Activated T-helper 1 cell treated with anti-CD3 and anti-CD28 coated beads, Interleukin-2, amount 50 U/mL, for 16 hours (primary cell): ENCODE data around the gene SRCAP.

Experiments
- DNase-seq, 2 donors: peaks; one replicate each; pipeline ENCODE4 v3.0.0-alpha.2; 2020; ENCODE audit warnings: low read depth in 1 of 2, low spot score in 1 of 2

The SRCAP gene

DNA sequence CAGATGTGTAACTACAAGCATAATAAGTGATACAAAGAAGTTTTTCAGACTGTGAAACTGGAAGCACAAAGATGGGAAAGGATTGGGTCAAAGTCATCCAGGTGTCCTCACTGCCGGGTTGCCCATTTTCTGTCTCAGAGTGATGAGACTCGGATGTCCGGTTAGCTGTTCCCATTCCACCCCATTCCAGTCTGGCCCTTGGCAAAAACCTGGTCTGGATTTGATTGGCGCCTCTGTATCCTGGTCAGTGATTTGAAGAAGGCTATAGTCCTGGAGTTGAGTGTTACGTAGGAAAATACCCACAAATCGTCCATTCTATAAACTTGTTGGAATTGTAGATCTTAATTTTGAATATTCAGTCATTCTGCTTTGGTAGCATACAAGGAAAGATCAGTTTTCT is 29.4 kb downstream of the SRCAP start:
- DNase-seq: no peak

DNA sequence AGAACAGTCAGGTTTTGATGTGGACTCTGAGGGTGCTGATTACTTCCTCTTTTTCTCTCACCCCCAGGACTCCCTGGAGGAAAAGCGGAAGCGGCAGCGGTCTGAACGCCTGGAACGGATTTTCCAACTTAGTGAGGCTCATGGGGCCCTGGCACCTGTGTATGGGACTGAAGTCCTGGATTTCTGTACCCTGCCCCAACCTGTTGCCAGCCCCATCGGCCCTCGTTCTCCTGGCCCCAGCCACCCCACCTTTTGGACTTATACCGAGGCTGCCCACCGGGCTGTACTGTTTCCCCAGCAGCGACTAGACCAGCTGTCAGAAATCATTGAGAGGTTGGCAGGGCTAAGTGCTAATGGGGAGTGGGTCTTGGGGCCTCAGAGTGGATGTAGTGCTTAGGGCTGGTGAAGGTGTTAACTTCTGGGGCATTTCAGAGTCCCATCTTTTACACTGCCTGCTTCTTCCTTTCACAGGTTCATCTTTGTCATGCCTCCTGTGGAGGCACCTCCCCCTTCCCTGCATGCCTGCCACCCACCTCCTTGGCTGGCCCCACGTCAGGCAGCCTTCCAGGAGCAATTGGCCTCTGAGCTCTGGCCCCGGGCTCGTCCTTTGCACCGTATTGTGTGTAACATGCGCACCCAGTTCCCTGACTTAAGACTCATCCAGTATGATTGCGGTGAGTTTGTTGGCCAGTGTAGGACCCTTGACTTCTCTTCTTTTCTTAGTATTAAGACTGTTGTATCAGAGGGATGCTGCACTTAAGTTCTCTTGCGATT is 30.1 kb downstream of the SRCAP start:
- DNase-seq: no peak

- no peak for DNase-seq
These were observed 32.4 kb downstream of the SRCAP start for GRCh38 chr16:30731411-30731810.

GRCh38 chr16:30736995-30737793 is 38.2 kb downstream of the SRCAP start:
- DNase-seq: no peak

GRCh38 chr16:30737794-30738648 is 39.0 kb downstream of the SRCAP start:
- DNase-seq: no peak

DNA sequence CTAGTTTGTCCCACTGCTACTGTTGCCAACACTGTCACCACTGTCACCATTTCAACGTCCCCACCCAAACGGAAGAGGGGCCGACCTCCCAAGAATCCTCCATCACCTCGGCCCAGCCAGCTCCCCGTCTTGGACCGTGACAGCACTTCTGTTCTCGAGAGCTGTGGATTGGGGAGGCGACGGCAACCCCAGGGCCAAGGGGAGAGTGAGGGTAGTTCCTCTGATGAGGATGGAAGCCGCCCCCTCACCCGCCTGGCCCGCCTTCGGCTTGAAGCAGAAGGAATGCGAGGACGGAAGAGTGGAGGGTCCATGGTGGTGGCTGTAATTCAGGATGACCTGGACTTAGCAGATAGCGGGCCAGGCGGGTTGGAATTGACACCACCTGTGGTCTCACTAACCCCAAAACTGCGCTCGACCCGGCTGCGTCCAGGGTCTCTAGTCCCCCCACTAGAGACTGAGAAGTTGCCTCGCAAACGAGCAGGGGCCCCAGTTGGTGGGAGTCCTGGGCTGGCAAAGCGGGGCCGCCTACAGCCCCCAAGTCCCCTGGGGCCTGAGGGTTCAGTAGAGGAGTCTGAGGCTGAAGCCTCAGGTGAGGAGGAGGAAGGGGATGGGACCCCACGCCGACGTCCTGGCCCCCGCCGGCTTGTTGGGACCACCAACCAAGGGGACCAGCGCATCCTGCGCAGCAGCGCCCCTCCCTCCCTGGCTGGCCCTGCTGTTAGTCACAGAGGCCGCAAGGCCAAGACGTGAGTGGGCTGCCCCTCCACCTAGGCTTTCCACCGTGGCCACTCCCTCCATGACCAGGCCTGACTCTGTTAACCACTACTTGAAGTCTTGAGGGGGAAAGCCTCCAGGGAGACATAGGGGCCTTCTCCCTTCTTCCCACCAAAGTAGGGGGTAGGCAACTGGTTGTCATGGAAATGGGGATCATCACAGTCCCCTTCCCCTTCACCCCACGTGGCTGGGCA is 40.3 kb downstream of the SRCAP start:
- DNase-seq: no peak

DNA sequence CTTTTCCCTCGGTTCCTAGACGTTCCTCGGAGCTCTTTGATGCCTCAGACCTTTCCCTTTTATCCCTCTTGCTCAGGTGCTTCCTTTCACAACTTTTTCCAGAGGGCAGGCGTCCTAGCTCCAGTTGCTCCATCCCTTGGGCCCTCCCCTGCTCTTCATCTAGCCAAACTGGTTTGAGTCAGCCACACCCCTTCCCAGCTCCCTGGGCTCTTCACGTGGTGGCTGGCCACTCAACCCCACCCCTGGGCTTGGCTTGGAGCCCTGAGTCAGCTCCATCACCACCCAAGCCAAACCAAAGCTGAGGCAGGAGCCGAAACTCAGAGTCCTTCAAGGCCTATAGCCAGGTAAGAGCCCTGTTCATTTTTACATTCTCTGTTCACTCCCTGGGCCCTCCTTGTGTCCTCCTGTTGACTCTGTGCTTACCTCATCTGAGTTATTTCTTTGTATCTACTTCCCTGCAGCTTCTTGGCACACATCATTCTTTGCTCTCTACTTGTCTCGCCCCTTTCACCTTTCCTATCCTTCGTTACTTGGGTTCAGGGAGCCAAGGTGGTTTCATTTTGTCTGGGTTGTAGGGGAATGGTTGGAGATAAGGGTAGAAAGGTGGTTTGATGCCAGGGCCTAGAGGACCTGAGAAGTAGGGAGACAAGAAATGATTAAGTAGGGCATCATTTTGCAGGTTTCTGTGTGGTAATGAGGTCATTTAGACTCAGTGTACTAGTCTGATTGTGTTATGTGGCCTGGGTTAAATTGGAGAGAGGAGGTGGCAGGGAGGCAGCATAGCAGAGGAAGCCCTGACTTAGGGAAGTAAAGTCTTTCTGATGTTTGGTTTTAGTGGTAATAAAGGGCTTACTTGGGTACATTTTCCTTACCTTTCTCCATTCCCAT is 41.6 kb downstream of the SRCAP start:
- no peak for DNase-seq

- DNase-seq: no peak
These were observed 42.5 kb downstream of the SRCAP start for GRCh38 chr16:30741461-30741914.

DNA sequence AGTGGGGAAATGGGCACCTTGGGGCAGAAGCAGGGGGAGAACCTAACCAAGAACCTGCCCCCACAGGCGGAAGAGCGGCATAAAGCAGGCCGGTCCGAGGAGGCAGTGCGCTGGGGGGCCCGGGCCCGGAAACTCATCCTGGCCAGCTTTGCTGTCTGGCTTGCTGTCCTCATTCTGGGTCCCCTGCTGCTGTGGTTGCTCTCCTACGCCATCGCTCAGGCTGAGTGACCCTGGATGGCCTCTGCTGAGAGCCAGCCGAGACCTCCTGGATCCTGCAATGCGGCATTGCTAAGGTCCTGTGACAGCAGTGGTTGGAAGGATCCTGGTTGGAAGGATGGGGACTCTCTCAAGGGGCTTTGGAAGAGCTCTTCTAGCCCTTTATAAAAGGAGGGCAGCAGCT is 44.7 kb downstream of the SRCAP start:
- DNase-seq: no peak

- DNase-seq: no peak
These were observed 45.2 kb downstream of the SRCAP start for GRCh38 chr16:30744183-30744582.

- no peak for DNase-seq
These were observed 46.1 kb downstream of the SRCAP start for GRCh38 chr16:30745082-30745481.

GRCh38 chr16:30746638-30747175 is 47.7 kb downstream of the SRCAP start:
- no peak for DNase-seq

GRCh38 chr16:30747331-30747730 is 48.4 kb downstream of the SRCAP start:
- DNase-seq: no peak

GRCh38 chr16:30747799-30748633 is 49.0 kb downstream of the SRCAP start, which contains the start of gene PHKG2:
Gene PHKG2, plus strand, starts transcription at chr16:30748425. Its CDS starts 396 bp downstream, at chr16:30748821.
- DNase-seq: peak; percentile 92 to 93

- DNase-seq: no peak
These were observed 49.9 kb downstream of the SRCAP start for GRCh38 chr16:30748634-30749445.

- no peak for DNase-seq
These were observed 51.2 kb downstream of the SRCAP start for GRCh38 chr16:30750201-30750600.

GRCh38 chr16:30750876-30751465 is 52.0 kb downstream of the SRCAP start:
- no peak for DNase-seq
